ENCODE data around the gene TANGO6.

DNA sequence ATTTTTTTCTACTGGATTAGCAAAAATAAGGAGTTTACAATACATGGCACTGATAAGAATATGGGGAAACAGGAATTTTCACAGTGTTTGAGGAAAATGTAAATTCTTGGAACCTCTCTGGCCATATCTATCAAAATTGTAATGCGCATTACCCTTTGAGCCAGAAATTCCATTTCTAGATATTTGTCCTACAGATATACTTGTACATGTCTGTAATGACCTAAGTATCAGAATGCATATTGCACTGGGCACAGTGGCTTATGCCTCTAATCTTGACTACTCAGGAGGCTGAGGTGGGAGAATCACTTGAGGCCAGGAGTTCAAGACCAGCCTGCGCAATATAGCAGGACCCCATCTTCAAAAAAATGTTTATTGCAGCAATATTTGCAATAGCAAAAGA lies 236.4 kb downstream of the TANGO6 start:
- TF ChIP-seq, protein P1, sequence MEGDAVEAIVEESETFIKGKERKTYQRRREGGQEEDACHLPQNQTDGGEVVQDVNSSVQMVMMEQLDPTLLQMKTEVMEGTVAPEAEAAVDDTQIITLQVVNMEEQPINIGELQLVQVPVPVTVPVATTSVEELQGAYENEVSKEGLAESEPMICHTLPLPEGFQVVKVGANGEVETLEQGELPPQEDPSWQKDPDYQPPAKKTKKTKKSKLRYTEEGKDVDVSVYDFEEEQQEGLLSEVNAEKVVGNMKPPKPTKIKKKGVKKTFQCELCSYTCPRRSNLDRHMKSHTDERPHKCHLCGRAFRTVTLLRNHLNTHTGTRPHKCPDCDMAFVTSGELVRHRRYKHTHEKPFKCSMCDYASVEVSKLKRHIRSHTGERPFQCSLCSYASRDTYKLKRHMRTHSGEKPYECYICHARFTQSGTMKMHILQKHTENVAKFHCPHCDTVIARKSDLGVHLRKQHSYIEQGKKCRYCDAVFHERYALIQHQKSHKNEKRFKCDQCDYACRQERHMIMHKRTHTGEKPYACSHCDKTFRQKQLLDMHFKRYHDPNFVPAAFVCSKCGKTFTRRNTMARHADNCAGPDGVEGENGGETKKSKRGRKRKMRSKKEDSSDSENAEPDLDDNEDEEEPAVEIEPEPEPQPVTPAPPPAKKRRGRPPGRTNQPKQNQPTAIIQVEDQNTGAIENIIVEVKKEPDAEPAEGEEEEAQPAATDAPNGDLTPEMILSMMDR (IDR thresholded peaks at IDR 0.05), result no peak
- TF ChIP-seq POLR2A (IDR thresholded peaks at IDR 0.05), result no peak
